ENCODE results near the gene AFF3.

AFF3 gene

GRCh38 chr2:99621774-99622173 lies 520.6 kb downstream of the AFF3 start:
- DNase-seq = no peak

GRCh38 chr2:99621106-99621505 lies 521.3 kb downstream of the AFF3 start:
- DNase-seq = no peak

GRCh38 chr2:99619151-99619550 lies 523.2 kb downstream of the AFF3 start:
- DNase-seq = no peak

GRCh38 chr2:99618579-99619097 lies 523.8 kb downstream of the AFF3 start:
- no peak for DNase-seq

GRCh38 chr2:99617811-99618210 lies 524.6 kb downstream of the AFF3 start:
- DNase-seq = no peak

GRCh38 chr2:99615247-99615771 lies 527.1 kb downstream of the AFF3 start:
- no peak for DNase-seq

GRCh38 chr2:99613980-99614379 lies 528.4 kb downstream of the AFF3 start:
- no peak for DNase-seq

- no peak for DNase-seq
Measured at GRCh38 chr2:99611786-99612185, 530.6 kb downstream of the AFF3 start.

GRCh38 chr2:99611034-99611433 lies 531.4 kb downstream of the AFF3 start:
- no peak for DNase-seq

- no peak for DNase-seq
Measured at GRCh38 chr2:99609851-99610381, 532.5 kb downstream of the AFF3 start.

- no peak for DNase-seq
Measured at GRCh38 chr2:99608861-99609260, 533.5 kb downstream of the AFF3 start.

GRCh38 chr2:99607861-99608491 lies 534.4 kb downstream of the AFF3 start:
- no peak for DNase-seq

- no peak for DNase-seq
Measured at GRCh38 chr2:99607454-99607853, 534.9 kb downstream of the AFF3 start.

- DNase-seq = no peak
Measured at GRCh38 chr2:99605036-99605435, 537.4 kb downstream of the AFF3 start.

GRCh38 chr2:99602476-99602875 lies 539.9 kb downstream of the AFF3 start:
- no peak for DNase-seq

GRCh38 chr2:99600981-99601651 lies 541.3 kb downstream of the AFF3 start:
- DNase-seq = no peak

- no peak for DNase-seq
Measured at GRCh38 chr2:99598441-99598840, 543.9 kb downstream of the AFF3 start.

GRCh38 chr2:99597616-99598015 lies 544.8 kb downstream of the AFF3 start:
- DNase-seq = no peak

GRCh38 chr2:99595373-99595772 lies 547.0 kb downstream of the AFF3 start:
- DNase-seq = no peak

GRCh38 chr2:99593692-99594427 lies 548.5 kb downstream of the AFF3 start:
- DNase-seq = peak; percentile 6

GRCh38 chr2:99576775-99577174 lies 565.6 kb downstream of the AFF3 start:
- no peak for DNase-seq

- no peak for DNase-seq
Measured at GRCh38 chr2:99573634-99574251, 568.6 kb downstream of the AFF3 start.
